ENCODE data around the gene OLFML2B. TPM values are rescaled to one million over a fixed set of nuclear protein-coding genes. Genes with fewer than 3 reads are reported as not detected.

The OLFML2B gene
- total RNA-seq, 1 donor from 2014 or later = not detected

- H3K27me3 Mint-ChIP-seq (ENCODE audit: low read depth) = no peaks in the 10 kb centered on the region
- no peaks in the 10 kb centered on the region for H3K9me3 Mint-ChIP-seq
- no peak overlapping the region for H3K4me3 Mint-ChIP-seq (ENCODE audit: low read depth)
- H3K4me1 Mint-ChIP-seq (ENCODE audit: low read depth) = peaks cover 31% of the 10 kb centered on the region
- H3K27ac Mint-ChIP-seq = no peak overlapping the region
- no peak for DNase-seq (ENCODE audit: low spot score)
- intact Hi-C loops (cut with micrococcal nuclease) = no loop called here
- peaks cover 28% of the 10 kb centered on the region for H3K36me3 Mint-ChIP-seq (ENCODE audit: low read depth)
These were observed 66.7 kb downstream of the OLFML2B start for GRCh38 chr1:161956930-161957329.

- Mint-ChIP-seq H3K27me3 (ENCODE audit: low read depth) (no peaks in the 10 kb centered on the region), H3K36me3 (ENCODE audit: low read depth) (peaks cover 28% of the 10 kb centered on the region), H3K9me3 (no peaks in the 10 kb centered on the region), H3K27ac (no peak overlapping the region), H3K4me3 (ENCODE audit: low read depth) (no peak overlapping the region), H3K4me1 (ENCODE audit: low read depth) (peaks cover 23% of the 10 kb centered on the region)
- intact Hi-C loops (cut with micrococcal nuclease) = no loop called here
- DNase-seq (ENCODE audit: low spot score) = no peak
These were observed 67.6 kb downstream of the OLFML2B start for GRCh38 chr1:161956097-161956496.

- peaks cover 19% of the 10 kb centered on the region for H3K4me1 Mint-ChIP-seq (ENCODE audit: low read depth)
- no peak overlapping the region for H3K4me3 Mint-ChIP-seq (ENCODE audit: low read depth)
- peaks cover 27% of the 10 kb centered on the region for H3K36me3 Mint-ChIP-seq (ENCODE audit: low read depth)
- intact Hi-C loops (cut with micrococcal nuclease) = no loop called here
- H3K9me3 Mint-ChIP-seq = no peaks in the 10 kb centered on the region
- H3K27me3 Mint-ChIP-seq (ENCODE audit: low read depth) = no peaks in the 10 kb centered on the region
- H3K27ac Mint-ChIP-seq = no peak overlapping the region
- DNase-seq (ENCODE audit: low spot score) = no peak
These were observed 68.1 kb downstream of the OLFML2B start for GRCh38 chr1:161955606-161956005.

- Mint-ChIP-seq H3K9me3 (no peaks in the 10 kb centered on the region), H3K4me1 (ENCODE audit: low read depth) (peaks cover 14% of the 10 kb centered on the region), H3K27ac (no peak overlapping the region), H3K36me3 (ENCODE audit: low read depth) (peaks cover 25% of the 10 kb centered on the region), H3K4me3 (ENCODE audit: low read depth) (no peak overlapping the region), H3K27me3 (ENCODE audit: low read depth) (no peaks in the 10 kb centered on the region)
- intact Hi-C loops (cut with micrococcal nuclease) = no loop called here
- no peak for DNase-seq (ENCODE audit: low spot score)
These were observed 69.2 kb downstream of the OLFML2B start for GRCh38 chr1:161954466-161954865.

- Mint-ChIP-seq H3K4me1 (ENCODE audit: low read depth) (peaks cover 14% of the 10 kb centered on the region), H3K4me3 (ENCODE audit: low read depth) (no peak overlapping the region), H3K27ac (no peak overlapping the region), H3K27me3 (ENCODE audit: low read depth) (no peaks in the 10 kb centered on the region), H3K36me3 (ENCODE audit: low read depth) (peaks cover 25% of the 10 kb centered on the region), H3K9me3 (no peaks in the 10 kb centered on the region)
- DNase-seq (ENCODE audit: low spot score) = no peak
- intact Hi-C loops (cut with micrococcal nuclease) = no loop called here
These were observed 69.6 kb downstream of the OLFML2B start for GRCh38 chr1:161954050-161954449.

- peaks cover 14% of the 10 kb centered on the region for H3K4me1 Mint-ChIP-seq (ENCODE audit: low read depth)
- DNase-seq (ENCODE audit: low spot score) = no peak
- H3K4me3 Mint-ChIP-seq (ENCODE audit: low read depth) = no peak overlapping the region
- H3K27ac Mint-ChIP-seq = no peak overlapping the region
- no peaks in the 10 kb centered on the region for H3K9me3 Mint-ChIP-seq
- peaks cover 18% of the 10 kb centered on the region for H3K36me3 Mint-ChIP-seq (ENCODE audit: low read depth)
- no peaks in the 10 kb centered on the region for H3K27me3 Mint-ChIP-seq (ENCODE audit: low read depth)
- intact Hi-C loops (cut with micrococcal nuclease) = no loop called here
These were observed 70.3 kb downstream of the OLFML2B start for GRCh38 chr1:161953256-161953920.

GRCh38 chr1:161952607-161953172 is 71.0 kb downstream of the OLFML2B start:
- Mint-ChIP-seq H3K4me3 (ENCODE audit: low read depth) (no peak overlapping the region), H3K27me3 (ENCODE audit: low read depth) (no peaks in the 10 kb centered on the region), H3K36me3 (ENCODE audit: low read depth) (peaks cover 17% of the 10 kb centered on the region), H3K9me3 (no peaks in the 10 kb centered on the region), H3K4me1 (ENCODE audit: low read depth) (peaks cover 14% of the 10 kb centered on the region), H3K27ac (no peak overlapping the region)
- intact Hi-C loops (cut with micrococcal nuclease) = no loop called here
- DNase-seq (ENCODE audit: low spot score) = no peak

- H3K36me3 Mint-ChIP-seq (ENCODE audit: low read depth) = peaks cover 23% of the 10 kb centered on the region
- peaks cover 14% of the 10 kb centered on the region for H3K4me1 Mint-ChIP-seq (ENCODE audit: low read depth)
- intact Hi-C loops (cut with micrococcal nuclease) = no loop called here
- no peak overlapping the region for H3K27ac Mint-ChIP-seq
- DNase-seq (ENCODE audit: low spot score) = no peak
- H3K27me3 Mint-ChIP-seq (ENCODE audit: low read depth) = no peaks in the 10 kb centered on the region
- no peak overlapping the region for H3K4me3 Mint-ChIP-seq (ENCODE audit: low read depth)
- H3K9me3 Mint-ChIP-seq = no peaks in the 10 kb centered on the region
These were observed 72.0 kb downstream of the OLFML2B start for GRCh38 chr1:161951646-161952045.

- Mint-ChIP-seq H3K27me3 (ENCODE audit: low read depth) (no peaks in the 10 kb centered on the region), H3K4me1 (ENCODE audit: low read depth) (peaks cover 14% of the 10 kb centered on the region), H3K27ac (no peak overlapping the region), H3K9me3 (no peaks in the 10 kb centered on the region), H3K36me3 (ENCODE audit: low read depth) (peaks cover 31% of the 10 kb centered on the region), H3K4me3 (ENCODE audit: low read depth) (no peak overlapping the region)
- DNase-seq (ENCODE audit: low spot score) = no peak
- intact Hi-C loops (cut with micrococcal nuclease) = no loop called here
These were observed 73.3 kb downstream of the OLFML2B start for GRCh38 chr1:161950377-161950776.

GRCh38 chr1:161949548-161949947 is 74.1 kb downstream of the OLFML2B start:
- DNase-seq (ENCODE audit: low spot score) = no peak
- H3K4me1 Mint-ChIP-seq (ENCODE audit: low read depth) = peaks cover 11% of the 10 kb centered on the region
- H3K27me3 Mint-ChIP-seq (ENCODE audit: low read depth) = no peaks in the 10 kb centered on the region
- no peak overlapping the region for H3K4me3 Mint-ChIP-seq (ENCODE audit: low read depth)
- intact Hi-C loops (cut with micrococcal nuclease) = no loop called here
- no peak overlapping the region for H3K27ac Mint-ChIP-seq
- peaks cover 35% of the 10 kb centered on the region for H3K36me3 Mint-ChIP-seq (ENCODE audit: low read depth)
- no peaks in the 10 kb centered on the region for H3K9me3 Mint-ChIP-seq

- no peaks in the 10 kb centered on the region for H3K27me3 Mint-ChIP-seq (ENCODE audit: low read depth)
- H3K4me3 Mint-ChIP-seq (ENCODE audit: low read depth) = no peak overlapping the region
- peaks cover 3% of the 10 kb centered on the region for H3K4me1 Mint-ChIP-seq (ENCODE audit: low read depth)
- no peaks in the 10 kb centered on the region for H3K9me3 Mint-ChIP-seq
- no peak overlapping the region for H3K27ac Mint-ChIP-seq
- no peak for DNase-seq (ENCODE audit: low spot score)
- peaks cover 42% of the 10 kb centered on the region for H3K36me3 Mint-ChIP-seq (ENCODE audit: low read depth)
- intact Hi-C loops (cut with micrococcal nuclease) = no loop called here
These were observed 75.2 kb downstream of the OLFML2B start for GRCh38 chr1:161948435-161948834.

GRCh38 chr1:161946071-161946987 is 77.3 kb downstream of the OLFML2B start:
- Mint-ChIP-seq H3K9me3 (no peaks in the 10 kb centered on the region), H3K4me3 (ENCODE audit: low read depth) (no peak overlapping the region)
- intact Hi-C loops (cut with micrococcal nuclease) = no loop called here

More at GRCh38 chr1:161946071-161946987, 77.3 kb downstream of the OLFML2B start:
- H3K36me3 Mint-ChIP-seq (ENCODE audit: low read depth) = peaks cover 54% of the 10 kb centered on the region
- DNase-seq (ENCODE audit: low spot score) = no peak
- H3K27ac Mint-ChIP-seq = no peak overlapping the region
- no peaks in the 10 kb centered on the region for H3K27me3 Mint-ChIP-seq (ENCODE audit: low read depth)
- no peaks in the 10 kb centered on the region for H3K4me1 Mint-ChIP-seq (ENCODE audit: low read depth)
